KBM-7 (cell line): ENCODE data around the gene PEX11B.

ENCODE experiments used
- DNase-seq: peaks from one replicate; pipeline ENCODE4 v3.0.0-alpha.2; 2015
- in situ Hi-C: fragments of 300-500 bp; cut with MboI; formaldehyde crosslinking; loops from 2 replicates; pipeline ENCODE4 v1.14.3; 2020; ENCODE audit warnings: low sequenced_read_pairs, low pct_unique_long_range_greater_than_20kb, mixed read lengths

PEX11B gene

DNA sequence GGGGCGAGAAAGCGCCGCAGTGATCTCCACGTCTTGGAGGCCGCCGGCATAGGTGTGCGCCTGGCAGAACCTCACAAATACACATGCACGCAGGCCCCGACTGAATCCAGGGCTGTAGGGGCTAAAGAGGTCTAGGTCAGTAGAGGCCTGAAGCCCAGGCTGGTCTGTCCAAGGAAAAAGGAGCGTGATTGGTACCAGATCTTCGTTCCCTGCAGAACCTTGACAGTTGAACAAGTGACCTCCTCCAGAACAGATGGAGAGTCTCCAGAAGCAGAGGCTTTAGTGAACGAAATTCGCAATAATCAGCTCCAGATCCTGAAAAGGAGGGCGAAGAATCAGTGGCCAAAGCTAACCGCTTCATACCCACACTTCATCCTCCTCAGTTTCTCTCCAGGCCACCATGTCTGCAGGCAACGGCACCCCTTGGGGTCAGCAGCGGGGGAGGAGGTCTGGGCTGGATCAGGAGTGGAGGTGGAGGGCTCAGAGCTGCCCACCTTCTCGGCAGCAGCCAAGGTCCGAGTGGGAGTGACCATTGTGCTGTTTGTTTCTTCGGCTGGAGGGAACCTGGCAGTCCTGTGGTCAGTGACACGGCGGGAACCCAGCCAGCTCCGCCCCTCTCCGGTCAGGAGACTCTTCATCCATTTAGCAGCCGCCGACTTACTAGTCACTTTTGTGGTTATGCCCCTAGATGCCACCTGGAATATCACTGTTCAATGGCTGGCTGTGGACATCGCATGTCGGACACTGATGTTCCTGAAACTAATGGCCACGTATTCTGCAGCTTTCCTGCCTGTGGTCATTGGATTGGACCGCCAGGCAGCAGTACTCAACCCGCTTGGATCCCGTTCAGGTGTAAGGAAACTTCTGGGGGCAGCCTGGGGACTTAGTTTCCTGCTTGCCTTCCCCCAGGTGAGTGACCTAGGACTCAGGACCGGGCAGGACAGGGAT is 749 bp upstream of the PEX11B start:
- DNase-seq = peak; percentile 39
- in situ Hi-C loops = no loop called here

DNA sequence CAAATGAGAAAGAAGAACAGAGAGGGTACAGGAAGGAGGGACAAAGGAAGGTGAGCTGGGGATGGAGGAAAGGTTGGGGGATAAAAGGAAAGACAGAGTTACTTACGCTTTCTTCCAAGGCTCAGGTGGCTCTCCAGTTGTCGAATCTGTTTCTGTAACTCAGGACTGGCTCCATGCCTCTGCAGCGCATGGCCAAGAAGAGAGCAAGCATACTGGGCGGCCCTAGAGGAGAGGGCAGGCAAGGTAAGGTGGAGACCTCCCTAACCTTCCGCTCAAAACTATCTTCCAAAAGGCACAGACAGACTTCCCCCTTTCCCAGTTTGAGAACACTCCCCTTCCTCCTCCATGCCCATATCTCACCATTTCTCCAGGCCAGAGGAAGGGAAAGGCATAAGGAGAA is 922 bp downstream of the PEX11B start:
- in situ Hi-C loops = no loop called here
- DNase-seq = no peak

DNA sequence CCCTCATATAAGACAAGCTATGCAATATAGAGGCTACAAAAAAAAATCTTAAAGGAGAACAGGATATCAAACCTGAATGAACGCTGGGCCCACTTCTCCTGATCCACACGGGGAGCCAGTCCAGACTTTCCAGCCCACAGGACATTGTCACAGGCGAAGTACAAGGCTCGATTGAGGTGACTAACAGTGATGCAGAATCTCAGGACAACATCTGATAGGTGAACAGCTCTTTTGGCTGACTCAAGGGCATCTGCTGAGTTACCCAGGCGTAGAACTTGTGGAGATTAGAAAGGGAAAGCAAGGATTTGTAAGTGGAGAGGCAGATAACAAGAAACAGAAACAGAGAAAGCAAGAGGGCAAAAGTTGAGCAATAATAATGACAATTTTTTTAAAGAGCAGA is 1.8 kb downstream of the PEX11B start:
- DNase-seq = no peak
- in situ Hi-C loops = no loop called here

DNA sequence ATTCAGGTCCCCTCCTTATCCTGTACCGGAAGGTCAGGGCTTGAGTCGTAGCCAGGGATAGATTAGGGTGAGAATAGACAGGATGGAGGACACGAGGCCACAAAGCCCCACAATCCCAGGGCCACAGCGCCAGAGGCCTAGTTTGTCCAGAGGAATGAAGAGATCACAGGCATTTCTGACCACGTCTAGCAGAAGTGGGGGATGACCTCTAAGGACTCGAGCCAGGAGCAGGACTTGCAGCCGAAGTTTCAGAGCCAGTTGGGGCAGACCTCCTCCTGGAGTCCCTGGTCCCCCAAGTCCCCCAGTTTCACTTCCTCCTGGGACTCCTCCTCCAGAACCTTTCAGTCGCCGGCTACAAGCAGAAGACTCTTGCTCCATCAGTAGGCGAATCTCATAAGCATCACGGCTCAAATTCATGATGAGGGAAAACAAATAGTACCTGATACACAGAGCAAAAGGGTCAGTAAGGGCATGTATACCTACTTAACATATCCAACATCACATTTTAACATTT is 6.3 kb downstream of the PEX11B start:
- in situ Hi-C loops = no loop called here
- no peak for DNase-seq

DNA sequence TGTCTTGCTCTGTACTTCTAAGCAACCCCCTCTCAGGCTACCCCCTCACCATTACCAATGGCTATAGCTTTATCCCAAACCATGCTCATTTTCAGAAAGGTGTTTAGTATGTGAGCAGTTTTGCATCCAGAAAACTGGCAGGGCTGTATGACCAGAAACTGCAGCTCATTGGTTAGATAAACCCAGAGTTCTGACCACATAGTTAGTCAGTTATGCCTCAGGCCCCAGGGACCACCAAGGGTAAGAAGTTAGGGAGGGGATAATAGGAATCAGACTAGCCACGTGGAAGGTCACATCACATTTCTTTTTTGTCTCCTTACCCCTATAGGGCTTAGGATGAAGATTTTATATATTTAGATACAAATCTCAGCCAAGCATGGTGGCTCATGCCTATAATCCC is 9.9 kb downstream of the PEX11B start:
- in situ Hi-C loops = no loop called here
- DNase-seq = no peak

DNA sequence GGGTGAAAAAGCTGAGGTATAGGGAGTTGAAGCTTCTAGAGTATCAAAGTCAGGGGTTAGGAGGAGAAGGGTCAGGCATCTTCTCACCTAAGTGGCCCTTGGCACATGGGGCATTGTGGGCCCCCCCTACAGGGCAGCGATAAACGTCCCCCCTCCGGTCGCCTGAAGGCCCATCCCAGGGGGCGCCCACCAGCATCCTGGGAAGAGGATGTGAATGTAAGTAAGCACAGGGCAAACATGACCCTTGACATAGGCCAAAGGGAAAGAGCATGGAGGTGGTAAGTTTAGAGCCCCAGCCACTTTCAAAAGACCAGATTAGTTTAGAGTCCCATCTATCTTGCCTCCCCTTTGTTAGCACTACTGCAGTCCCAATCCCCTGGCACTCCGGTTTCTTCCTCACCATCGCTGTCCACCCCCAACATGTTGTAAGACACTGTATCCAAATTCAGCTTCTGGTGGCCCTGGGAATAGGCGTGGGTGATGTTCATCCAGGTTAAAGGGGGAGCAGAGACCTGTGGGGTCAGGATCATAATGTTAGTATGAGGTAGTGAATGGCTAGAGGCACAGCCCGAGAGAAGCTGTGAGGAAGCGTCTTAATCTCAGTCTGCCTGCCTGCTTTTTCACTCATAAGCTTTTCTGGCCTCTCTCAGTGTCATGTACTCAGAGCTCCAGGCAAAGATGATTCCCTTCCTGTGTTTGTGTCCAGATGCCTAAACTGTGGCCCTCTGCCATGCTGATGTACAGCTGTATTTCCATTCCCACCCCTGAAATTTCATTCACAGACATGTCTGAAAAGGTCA is 11.4 kb downstream of the PEX11B start:
- in situ Hi-C loops = no loop called here
- no peak for DNase-seq

DNA sequence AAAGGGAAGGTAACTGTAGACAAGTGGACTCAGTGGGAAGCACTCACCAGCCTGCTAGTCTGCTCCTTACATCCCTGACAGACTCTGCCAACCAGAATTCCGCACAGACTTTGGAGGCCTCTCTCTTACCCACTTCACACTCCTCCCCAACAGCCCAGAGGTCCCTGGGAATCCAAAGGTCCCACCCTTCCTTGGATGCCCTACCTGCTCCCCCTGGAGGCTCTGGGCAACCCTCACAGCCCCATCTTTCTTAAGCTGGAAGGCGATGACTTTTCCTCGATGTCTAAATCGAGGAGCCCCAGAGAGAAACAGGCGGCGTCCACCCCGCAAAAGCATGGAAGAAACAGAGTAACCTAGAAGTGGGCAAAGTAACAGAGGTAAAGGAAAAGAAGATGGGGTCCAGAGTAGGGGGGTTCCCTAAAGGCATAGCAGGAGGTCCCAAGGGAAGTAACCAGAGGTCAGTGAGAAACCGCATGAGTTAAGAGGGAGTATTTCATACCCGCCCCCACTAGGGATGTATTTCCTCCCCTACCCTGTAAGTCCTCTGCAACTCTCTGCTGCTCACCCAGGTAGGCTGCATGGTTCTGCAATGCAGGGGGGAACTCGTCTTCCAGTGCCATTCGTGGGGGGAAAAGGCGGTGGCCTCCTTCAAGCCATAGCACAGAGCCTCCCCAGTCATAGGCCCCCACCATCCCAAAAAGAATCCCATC is 17.1 kb downstream of the PEX11B start:
- in situ Hi-C loops = no loop called here
- no peak for DNase-seq

DNA sequence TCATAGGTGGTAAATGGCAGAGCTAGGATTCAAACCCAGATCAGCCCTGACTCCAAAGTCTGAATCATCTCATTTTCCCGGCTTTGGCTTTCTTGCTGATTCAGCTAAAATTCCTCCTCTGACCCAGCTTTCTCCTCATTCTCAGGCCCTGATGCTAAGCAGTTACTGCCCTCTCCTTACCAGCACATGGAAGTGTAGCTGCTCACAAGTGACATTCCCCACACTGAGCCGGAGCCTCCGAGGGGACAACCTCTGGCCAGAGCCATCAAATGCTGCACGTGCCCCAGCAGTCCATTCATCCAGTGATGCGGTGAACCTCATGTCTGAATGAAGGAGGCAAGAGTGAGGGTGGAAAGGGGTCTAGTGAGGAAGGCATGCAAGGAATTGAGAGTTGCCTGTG is 19.8 kb downstream of the PEX11B start:
- in situ Hi-C loops = no loop called here
- DNase-seq = no peak

DNA sequence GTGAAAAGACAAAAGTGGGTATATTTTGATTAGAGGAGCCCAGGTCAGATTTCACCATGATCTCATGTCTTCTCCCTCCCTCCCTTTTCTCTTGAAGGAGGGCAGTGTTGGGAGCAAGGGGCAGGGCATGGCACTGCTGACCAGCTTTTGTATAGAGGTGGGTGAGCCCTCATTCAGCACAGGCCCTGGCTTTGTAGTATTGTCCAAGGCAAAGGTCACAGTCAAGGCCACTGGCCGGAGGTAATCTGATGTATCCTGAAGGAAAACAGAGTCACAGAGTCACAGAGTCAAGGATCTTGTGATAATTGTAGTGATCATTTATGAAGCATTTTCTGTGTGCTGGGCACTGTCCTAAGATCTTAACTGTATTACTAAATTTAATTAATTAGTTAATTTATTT is 20.5 kb downstream of the PEX11B start:
- in situ Hi-C loops = no loop called here
- DNase-seq = no peak

DNA sequence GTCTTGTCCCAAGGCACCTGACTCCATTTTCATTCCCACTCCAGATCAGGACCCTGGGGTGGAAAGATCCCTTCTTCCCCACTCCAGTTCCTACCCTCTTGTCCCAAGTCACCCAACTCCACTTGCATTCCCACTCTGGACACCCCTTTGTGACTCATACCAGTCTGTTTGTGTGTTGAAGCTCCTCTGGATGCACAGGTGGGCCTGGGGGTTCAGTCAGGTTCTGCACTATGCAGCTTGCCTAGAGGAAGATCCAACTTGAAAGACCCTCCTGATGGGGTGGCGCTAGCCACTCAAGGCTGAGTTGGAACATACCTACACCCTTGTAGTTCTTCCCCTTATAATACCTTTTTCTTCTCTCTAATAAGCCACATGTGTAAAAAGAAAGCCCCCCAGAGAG is 23.0 kb downstream of the PEX11B start:
- in situ Hi-C loops = no loop called here
- DNase-seq = no peak

DNA sequence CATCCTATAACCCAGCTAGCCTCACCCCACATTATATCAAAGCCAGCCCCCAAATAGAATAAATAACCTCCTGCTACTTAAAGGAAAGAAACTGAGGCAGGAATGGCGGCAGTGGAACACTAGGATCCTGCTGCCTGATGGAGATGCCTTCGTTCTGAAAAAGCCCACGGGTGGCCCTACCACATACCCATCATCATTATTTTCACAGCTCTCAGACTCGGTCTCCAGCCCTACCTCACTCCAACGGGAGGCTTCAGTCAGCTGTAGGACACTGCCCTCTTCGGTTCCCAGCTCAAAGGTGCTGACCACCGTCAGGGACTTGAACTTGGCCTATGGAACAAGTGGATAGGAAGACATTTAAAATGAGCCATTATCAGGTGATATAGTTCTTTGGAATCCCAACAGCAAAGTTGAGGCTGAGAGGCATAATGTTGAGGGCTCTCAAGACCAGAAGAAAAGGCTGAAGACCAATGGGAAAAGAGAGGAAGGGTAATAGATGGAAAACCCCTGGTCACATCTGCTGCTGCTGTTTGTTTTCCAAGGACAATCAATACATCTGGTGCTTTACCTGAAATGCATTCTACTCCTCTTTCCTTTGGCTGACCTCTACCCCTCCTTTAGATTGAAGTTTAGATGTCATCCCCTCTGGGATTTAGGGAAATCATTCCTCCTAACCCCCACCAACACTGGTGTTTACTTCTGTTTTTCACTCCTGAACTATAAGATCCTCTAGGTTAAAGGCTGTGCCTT is 25.0 kb downstream of the PEX11B start:
- in situ Hi-C loops = no loop called here
- no peak for DNase-seq

DNA sequence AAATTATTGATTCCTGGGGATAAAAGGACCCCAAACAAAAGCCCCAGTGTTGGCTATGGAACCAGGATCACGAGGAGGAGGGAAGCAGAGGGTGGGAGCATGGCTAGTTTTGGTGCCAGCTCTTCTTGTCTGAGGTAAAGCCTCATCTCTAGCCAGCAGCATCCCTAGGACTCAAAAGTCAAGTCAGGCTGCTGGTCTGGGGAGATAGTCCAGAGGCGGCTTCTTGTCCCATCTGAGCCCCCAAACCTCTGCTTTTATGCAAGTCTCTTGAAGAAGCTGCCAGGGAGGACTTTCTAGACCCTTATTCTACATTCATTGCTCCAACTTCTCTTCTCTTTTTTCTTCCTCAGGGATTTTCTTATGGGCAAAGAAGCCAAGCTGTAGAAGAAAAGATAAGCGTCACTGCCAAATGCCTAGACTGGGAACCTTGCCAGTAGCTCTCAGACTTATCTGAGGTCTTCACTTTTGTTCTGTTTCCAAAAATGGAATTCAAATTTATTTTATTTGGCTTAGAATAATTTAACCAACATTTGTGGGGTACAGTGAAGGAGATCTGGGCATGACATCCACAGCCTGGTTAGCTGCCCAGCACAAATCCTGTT is 25.9 kb downstream of the PEX11B start:
- no peak for DNase-seq
- in situ Hi-C loops = no loop called here

DNA sequence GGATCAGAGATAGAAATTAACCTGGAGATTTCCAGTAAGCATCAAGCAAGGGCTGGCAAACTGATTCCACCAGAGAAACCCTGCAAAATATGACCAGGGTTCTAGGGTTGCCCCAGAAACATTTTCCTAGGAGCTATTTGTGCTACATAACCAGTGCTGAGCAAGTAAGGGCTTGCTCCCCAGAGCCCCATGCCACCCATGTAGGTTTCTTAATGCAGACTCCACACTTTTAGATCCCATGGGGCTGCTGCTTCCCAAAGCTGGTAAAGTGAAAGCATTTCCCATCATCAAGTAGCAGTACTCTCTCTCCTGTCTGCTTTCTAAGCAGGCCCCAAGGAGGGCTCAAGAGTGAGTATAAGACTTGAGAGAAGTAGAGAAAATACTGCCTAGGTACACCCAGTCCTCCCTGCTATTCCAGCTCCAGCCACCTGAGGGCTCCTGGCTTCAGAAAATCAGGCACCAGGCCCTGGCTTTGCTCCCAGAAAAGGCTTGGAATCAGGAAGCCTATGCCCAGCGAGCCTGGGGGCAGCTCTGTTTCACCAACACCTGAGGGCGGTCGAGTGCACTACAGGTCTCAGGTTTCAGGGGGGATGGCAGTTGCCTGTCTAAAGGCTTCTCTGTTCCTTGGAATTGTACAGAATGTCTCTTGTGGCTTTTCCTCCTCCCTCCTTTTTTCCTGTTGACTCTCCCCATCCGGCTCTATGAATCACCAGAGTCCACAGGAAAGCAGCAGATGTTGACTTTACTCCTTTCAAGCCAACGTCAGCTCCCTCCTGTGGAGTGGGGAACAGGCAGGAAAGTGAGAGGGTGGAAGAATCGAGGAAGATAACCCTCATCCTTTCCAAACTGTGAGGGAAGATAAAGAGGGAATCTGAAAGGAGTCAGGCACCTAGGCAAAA is 26.7 kb downstream of the PEX11B start:
- peak; percentile 93 for DNase-seq
- in situ Hi-C loops = no loop called here

DNA sequence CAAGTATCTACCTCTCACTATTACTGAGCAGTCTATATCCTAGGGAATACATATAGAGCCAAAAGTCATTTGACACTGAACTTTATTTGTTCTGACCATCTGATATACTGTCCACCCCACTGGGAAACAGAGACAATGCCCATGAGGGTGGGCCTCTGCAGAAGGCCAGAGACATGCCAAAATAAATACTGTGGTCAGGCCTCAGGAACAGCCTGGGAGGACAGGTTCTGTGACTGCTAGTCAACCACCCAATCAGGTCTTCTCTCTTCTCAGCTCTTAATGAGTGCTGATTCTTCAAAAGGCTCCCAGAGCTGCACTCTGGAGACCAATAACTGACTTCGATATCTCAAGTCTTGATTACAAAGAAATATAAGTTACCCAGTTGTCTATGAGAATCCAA is 27.4 kb downstream of the PEX11B start:
- DNase-seq = no peak
- in situ Hi-C loops = no loop called here

DNA sequence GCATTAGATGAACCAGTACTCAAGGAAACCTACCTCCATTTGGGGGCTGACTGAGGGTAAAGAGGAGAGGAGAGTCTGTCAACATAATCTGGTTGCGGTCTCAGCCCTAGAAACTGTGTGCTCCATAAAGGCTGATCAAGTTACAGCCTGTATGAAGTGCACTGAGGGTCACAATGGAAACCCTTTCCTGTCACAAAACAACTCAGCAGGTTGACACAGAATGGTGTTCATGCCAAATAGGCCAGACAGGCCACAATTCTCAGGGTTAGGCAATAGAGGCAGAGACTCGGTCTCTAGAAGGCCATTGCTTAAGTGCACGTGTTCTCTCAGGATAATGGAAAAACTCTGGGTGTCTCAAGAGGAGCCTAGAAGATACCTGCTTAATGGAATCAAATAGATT is 28.8 kb downstream of the PEX11B start:
- in situ Hi-C loops = no loop called here
- no peak for DNase-seq

DNA sequence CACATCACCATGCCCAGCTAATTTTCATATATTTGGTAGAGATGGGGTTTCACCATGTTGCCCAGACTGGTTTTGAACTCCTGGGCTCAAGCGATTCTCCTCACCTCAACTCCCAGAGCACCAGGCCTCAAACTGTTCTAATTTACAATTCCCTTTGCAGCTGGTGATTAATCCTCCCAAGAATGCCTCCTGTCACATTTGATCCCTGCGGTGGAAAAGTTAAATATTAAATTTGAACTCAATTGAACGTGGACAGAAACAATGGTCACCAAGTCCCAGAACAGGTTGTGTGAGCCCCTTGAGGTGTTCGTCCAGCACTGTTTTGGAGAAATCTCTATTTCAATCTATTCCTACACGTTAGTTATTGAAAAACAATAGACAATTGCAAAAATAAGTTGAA is 30.9 kb downstream of the PEX11B start:
- no peak for DNase-seq
- in situ Hi-C loops = no loop called here

DNA sequence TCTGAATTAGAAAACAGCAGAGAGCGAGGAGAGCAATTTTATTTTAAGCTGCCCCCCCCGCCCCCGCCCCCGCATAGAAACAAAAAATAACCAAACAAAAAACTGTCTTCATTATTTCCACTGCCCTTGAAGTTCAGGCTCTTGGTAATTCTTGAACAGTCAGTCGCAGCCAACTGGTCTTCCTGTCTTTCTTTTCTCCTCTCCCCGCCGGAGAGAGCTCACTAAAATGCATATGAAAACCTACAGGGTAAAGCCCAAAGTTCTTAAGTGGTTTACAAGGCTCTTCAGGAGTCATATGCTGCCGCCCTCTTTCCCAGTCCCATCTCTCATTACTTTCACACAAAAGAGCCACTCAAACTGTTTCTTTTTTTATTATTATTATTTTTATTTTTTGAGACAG is 31.7 kb downstream of the PEX11B start:
- in situ Hi-C loops = no loop called here
- no peak for DNase-seq

DNA sequence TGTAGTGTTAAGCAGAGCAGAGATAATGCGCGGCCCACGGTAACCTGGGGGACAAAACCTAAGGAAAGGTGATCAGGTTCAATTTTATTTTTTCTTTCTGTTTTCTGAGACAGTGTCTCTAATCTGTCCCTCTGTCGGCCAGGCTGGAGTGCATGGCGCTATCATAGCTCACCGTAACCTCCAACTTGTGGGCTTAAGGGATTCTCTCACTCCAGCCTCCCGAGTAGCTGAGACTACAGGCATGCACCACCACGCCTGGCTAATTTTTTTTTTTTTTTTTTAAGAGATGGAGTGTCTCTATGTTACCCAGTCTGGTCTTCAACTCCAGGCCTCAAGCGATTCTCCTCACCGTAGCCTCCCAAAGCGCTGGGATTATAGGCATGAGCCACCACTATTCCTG is 32.1 kb downstream of the PEX11B start:
- in situ Hi-C loops = no loop called here
- no peak for DNase-seq
